Activated CD4-positive, CD25-positive, alpha-beta regulatory T cell (primary cell): ENCODE data around the gene RNF5.
"Not testable (repeated sequence)": the region's sequence is repeated elsewhere in the genome, so short reads cannot be mapped to it uniquely, and the experiment has no call there.

Experiments used
- DNase-seq, 4 experiments: peaks; one replicate each; lab custom pipeline; 2025; lab: John Stamatoyannopoulos, UW

Gene RNF5

GRCh38 chr6:32189742-32190053 lies 11.5 kb downstream of the RNF5 start:
- no peak for DNase-seq

DNA sequence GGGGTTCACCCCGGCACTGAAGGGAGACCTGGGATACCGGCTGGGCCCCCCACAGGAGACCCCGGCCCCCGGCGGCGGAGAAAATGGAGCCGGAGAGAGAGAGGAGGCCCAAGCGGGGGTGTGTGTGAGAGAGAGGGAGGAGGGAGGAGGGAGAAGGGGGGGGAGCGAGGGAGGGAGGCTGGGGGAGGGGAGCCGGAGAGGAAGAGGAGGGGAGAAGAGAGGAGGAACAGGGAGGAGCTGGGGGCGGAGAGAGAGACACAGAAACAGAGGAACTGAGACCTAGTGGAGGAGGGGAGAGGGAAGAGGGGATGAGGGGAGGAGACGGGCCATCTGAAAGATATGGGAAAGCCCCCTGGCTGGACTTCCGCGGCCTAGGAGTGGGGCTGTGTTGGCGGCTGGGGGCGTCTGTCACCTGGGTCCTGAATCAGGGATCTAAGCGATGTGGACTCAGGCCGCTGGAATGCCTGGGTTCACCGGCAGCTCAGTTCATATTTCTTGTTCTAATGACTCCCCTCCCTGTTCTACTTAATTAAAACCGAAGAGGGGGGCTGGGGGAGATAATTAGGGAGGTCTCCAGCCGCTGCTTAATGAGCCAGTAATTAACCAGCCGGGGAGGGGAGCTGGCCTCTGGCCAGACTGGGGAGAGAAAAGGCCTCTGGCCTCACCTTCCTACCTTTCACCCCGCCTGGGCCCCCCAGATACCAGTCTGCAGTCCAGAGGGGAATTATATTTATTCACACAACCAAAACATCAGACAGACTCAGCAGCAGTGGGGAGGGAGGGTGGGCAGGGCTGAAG lies 12.0 kb downstream of the RNF5 start, which contains the start of gene PBX2:
Gene PBX2 (minus strand): TSS at position 149 of the 798 bp plus-strand sequence. CDS start 287 bp downstream, outside the sequence.
- peak; percentile 56 to 69 (median 62) for DNase-seq

DNA sequence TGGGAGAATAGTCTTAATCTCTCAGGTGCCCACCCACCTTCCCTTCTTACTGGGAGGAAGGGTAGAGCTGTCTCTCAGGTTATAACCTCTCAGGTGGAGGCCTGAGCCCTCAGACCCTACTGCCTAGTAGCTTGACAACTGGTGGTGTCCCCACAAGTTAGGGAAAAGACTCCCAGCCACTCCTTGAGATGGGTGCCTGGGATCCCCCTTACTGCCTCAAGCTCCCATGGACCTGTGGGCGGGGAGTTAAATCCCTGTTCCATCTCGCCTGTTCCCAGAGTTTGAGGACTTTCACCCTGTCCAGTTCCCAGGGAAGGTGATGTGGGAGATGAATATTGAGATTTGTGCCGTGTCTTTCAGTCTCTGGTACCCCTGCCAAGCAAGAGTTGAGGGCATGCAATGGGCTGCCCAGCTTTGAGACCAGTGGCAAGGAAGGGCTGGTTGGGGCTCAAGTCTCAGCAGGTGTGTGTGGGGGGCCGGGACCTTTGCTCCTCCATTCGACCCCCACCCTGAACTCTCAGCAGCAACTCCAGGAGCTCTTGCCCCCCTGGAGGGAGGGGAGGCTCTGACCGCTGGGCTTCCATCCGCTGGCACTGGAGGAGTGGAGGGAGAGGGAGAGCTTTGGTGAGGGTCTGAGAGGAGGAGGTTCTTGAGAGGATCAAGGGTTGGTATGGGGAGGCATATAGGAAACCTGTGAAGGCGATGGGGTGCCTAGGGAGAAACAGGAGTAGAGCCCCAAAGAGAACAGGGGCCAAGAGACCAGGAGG lies 12.9 kb downstream of the RNF5 start:
- no peak for DNase-seq

DNA sequence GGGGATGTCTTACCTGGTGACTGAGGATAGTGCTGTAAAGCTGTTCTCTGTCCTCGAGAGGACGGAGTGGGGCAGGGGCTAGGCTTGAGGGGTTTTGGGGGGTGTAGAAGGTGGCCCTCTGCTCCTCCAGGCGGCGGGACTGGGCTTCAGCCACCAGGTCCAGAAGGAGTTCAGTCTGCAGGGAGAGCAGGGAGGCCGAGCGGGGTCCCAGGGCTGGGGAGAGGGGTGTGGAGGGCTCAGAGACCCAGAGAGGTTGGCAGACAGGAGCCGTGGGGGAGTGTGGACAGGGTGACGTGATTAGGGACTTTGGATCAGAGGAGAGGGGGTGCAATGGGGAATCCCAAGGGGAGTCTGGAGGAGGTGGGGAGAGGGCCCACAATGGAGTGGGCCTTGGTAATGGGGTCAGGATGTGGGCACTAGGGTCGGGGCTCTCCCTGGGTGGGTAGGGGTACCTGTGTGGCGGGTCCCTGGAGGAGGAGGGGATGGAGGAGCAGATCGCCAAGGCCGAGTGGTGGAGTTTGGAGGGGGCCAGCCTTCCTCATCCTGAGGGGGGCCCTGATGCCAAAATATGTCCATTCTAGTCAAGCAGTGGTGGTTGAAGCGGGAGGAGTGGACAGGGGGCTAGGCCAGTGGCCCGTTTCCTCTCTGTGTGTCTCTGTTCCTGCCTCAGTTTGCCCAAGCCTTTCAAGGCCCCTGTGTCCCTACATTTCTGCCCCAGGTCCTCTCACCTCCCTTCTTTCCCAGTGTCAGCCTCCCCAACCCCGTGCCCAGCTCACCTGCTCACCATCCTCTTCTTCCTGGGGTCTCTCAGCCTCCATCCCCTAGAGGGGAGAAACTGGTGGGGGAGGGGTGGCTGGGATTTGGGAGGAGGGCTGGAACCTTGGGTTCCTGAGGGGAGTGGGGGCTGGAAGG lies 13.7 kb downstream of the RNF5 start:
- no peak for DNase-seq

- peak in 2 of 4 experiments; percentile 35 to 36 for DNase-seq
Observed at GRCh38 chr6:32192608-32193039, 14.4 kb downstream of the RNF5 start, which contains the start of gene GPSM3. Gene GPSM3 (minus strand): TSS chr6:32192643. CDS start chr6:32192513, 130 bp downstream.

- DNase-seq = not testable (repeated sequence)
Observed at GRCh38 chr6:32193096-32193495, 14.9 kb downstream of the RNF5 start.

DNA sequence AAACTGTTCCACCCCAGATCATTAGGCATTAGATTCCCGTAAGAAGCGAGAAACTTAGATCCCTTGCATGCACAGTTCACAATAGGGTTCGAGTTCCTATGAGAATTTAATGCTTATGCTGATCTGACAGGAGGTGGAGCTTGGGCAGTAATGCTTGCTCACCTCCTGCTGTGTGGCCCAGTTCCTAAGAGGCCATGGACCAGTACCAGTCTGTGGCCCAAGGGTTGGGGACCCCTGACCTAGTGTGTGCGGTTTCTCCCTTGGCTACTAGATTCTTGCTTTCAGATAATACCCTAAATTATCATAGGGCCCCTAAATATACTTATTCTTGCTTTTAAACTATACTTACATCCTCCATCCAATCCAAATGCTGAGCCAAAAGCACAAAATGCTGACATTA lies 16.2 kb downstream of the RNF5 start:
- DNase-seq = no peak

DNA sequence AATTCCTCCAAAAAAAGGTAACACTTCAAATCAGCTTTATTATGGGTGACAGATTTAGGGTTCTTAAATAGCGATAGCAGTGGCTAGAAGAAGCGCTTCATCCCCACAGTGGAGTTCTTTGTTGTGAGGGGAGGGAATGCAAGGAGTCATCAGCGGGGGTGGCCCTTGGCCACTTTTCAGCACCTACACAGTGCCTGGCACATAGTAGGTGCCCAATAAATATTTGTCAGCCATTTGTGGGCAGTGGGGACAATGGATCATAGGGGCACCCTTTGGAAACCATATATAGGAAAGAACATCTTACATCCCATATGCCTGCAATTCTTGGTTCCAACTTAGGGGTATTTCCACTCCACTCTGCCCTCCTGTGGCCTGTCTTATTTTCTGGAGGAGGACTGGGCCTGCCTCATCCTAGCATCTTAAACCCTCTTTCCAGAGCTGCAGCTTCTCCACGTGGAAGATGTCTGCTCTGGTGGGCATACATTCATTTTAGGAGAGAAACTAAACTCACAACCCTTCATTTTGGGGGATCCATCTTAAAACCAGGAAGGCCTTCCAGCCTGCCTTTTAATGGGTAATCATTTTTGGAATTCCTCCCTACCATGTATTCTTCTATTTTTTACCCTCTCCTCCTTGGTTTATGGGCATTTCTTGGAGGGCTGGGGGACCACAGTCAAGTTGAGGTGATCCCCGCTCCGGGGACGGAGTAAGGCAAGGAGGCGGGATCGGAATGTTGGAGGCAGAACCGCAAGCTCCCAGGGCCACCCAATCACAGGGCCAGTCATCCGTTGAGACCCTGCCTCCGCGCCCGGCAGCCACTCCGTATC lies 16.8 kb downstream of the RNF5 start:
- no peak for DNase-seq

- DNase-seq = peak; percentile 100
Observed at GRCh38 chr6:32195652-32195901, 17.4 kb downstream of the RNF5 start.

- peak in 3 of 4 experiments; percentile 30 to 40 (median 32) for DNase-seq
Observed at GRCh38 chr6:32195902-32196681, 17.9 kb downstream of the RNF5 start.

GRCh38 chr6:32196682-32197616 lies 18.7 kb downstream of the RNF5 start:
- no peak for DNase-seq

- DNase-seq = no peak
Observed at GRCh38 chr6:32198345-32198696, 20.1 kb downstream of the RNF5 start.

- DNase-seq = no peak
Observed at GRCh38 chr6:32198866-32199265, 20.7 kb downstream of the RNF5 start.

GRCh38 chr6:32200711-32201475 lies 22.7 kb downstream of the RNF5 start:
- DNase-seq = no peak

DNA sequence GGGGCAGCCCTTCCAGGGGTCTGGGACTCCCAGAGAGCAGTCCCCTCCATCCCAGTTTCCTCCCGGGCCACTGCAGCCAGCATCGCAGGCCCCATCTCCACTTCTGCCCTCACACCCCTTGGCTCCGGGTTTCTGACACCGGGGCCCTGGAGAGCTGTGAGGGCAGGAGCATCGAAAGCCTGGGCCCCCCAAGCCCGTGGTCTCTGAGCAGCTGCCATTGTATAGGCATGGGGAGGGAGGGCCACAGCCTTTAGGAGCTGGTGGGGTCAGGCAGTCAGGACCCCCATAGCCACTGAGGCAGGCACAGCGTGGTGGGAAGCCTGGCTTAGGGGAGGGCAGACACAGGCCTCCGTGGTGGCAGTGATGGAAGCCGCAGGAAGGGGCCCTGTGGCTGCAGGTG lies 24.0 kb downstream of the RNF5 start:
- DNase-seq = no peak

- DNase-seq = no peak
Observed at GRCh38 chr6:32203426-32204267, 25.4 kb downstream of the RNF5 start.

DNA sequence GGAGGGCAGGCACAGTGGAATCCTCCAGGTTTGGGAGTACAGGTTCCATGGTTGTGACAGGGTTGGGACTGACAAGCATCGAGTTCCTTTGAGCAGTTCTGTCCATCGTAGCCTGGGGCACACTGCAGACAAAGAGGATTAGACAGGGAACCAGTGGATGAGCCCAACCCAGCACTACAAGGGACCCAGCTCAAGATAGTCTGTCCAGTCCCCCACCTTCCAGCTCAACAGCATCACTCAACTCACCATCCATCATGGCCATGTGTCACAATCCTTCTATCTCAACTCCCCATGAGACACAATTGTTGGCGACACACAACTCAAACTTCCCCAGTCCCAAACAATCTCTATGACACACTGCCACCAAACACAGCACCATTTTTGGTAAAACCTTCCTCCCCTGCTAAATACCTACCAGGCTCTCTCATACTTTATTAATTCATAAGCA lies 26.1 kb downstream of the RNF5 start:
- DNase-seq = no peak

GRCh38 chr6:32208996-32209395 lies 30.8 kb downstream of the RNF5 start:
- DNase-seq = no peak
